KOPT-K1 (cell line): Measurements from ENCODE around the gene RAET1L.
"Not testable (repeated sequence)": the region's sequence is repeated elsewhere in the genome, so short reads cannot be mapped to it uniquely, and the experiment has no call there.

ENCODE experiments used
- H3K27ac ChIP-seq: fragments of 200-600 bp; sonication (generic); 2 replicates; pipeline ENCODE4 v1.5.1; 2016; ENCODE audit warnings: antibody characterized with exemption, mild to moderate bottlenecking, low read depth, low read length; ENCODE audit not compliant: poor library complexity, severe bottlenecking
- H3K36me3 ChIP-seq: fragments of 200-600 bp; sonication (generic); 2 replicates; pipeline ENCODE4 v1.5.1; 2017; ENCODE audit warnings: antibody characterized with exemption, mild to moderate bottlenecking, low read length, moderate library complexity; ENCODE audit not compliant: insufficient read depth
- H3K9me3 ChIP-seq: fragments of 200-600 bp; sonication (generic); 2 replicates; pipeline ENCODE4 v1.5.1; 2017; ENCODE audit warnings: antibody characterized with exemption, low read length, mild to moderate bottlenecking; ENCODE audit not compliant: insufficient read depth, poor library complexity, severe bottlenecking

The RAET1L gene, protein sequence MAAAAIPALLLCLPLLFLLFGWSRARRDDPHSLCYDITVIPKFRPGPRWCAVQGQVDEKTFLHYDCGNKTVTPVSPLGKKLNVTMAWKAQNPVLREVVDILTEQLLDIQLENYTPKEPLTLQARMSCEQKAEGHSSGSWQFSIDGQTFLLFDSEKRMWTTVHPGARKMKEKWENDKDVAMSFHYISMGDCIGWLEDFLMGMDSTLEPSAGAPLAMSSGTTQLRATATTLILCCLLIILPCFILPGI

GRCh38 chr6:150025201-150025917 is at the start of gene RAET1L:
Gene RAET1L, minus strand, starts transcription at chr6:150025532. Its CDS starts 61 bp downstream, at chr6:150025471.
- no peak within 1 kb of the TSS for H3K27ac ChIP-seq
- no peaks in the 10 kb centered on the region for H3K9me3 ChIP-seq
- H3K36me3 ChIP-seq, result no peaks in the 10 kb centered on the region

DNA sequence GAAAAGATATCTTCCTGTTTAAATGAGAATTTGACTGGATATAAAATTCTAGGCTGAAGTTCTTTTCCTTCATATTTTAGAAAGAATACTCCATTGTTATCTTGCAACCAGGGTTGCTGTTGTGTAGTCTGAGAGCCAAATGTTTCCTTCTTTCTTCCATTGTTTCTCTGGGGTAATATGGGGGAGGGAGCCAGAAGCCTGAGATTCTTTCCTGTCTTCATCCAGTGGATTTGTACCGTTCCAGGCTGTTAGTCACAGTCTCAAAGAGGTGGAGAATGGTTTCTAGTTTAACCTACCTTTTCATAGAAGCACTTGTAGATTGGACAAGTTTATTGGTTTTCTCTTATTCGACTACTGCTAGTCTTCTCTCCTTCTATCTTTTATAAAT is 49.7 kb upstream of the RAET1L start:
- H3K27ac ChIP-seq, result no peak overlapping the region
- no peaks in the 10 kb centered on the region for H3K36me3 ChIP-seq
- H3K9me3 ChIP-seq, result no peaks in the 10 kb centered on the region

GRCh38 chr6:150074396-150075033 is 49.2 kb upstream of the RAET1L start:
- not testable (repeated sequence) for H3K36me3 ChIP-seq, H3K9me3 ChIP-seq, H3K27ac ChIP-seq

DNA sequence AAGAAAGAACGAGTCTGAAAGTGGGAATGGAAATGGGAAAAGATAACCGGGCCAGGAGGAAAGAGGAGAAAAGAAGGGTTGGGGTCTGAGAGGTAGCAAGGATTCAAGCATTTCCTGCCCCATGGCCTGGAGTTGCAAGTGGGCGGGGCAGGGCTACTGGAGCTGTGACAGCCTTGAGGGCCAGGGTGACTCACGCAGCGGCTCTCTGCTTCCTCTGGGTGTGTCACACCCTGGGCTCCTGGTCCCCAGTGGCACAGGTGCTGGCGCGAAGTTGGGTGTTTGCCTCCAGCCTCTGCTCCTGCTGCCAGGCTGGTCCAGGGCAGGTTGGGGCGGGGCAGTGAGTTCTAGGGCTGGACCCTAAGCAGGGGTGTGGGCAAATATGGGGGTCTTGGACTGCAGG is 46.9 kb upstream of the RAET1L start:
- Histone ChIP-seq H3K36me3 (no peaks in the 10 kb centered on the region), H3K9me3 (no peaks in the 10 kb centered on the region), H3K27ac (no peak overlapping the region)

DNA sequence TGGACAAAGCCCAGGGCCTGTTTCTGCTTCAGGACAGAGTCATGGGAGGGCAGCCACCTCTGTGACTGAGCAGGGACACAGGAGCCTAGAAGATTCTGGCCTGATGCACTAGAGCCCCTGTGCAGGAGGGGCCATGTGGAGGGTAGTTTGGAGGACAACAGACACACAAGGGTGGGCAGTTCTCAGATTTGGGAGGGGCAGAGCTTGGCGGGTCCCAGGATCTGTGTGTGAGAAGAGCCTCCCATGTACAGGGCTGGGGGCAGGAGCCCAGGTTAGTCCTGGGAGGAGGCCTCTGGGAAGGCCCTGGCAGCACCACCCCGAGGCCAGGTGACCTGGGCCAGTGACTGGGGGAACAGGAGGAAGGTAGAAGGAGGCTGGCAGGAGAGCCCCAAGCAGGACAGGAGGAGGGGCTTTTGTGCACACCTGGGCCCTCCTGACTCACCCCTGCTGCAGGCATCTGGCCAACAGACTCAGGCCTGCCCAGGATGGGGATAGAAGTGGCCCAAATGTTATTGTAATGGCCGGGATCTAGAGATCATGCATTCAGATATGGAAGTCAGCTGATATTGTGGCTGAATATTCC is 45.0 kb upstream of the RAET1L start:
- Histone ChIP-seq H3K27ac (no peak overlapping the region), H3K36me3 (no peaks in the 10 kb centered on the region), H3K9me3 (no peaks in the 10 kb centered on the region)

GRCh38 chr6:150069706-150070105 is 44.4 kb upstream of the RAET1L start:
- Histone ChIP-seq H3K9me3 (no peaks in the 10 kb centered on the region), H3K36me3 (no peaks in the 10 kb centered on the region), H3K27ac (no peak overlapping the region)

GRCh38 chr6:150068720-150069648 is 43.7 kb upstream of the RAET1L start, which contains the start of gene ULBP3:
Gene ULBP3, minus strand, starts transcription at chr6:150069121. Its CDS starts 55 bp downstream, at chr6:150069066.
- Histone ChIP-seq H3K9me3 (no peaks in the 10 kb centered on the region), H3K36me3 (no peaks in the 10 kb centered on the region), H3K27ac (no peak within 1 kb of the TSS)

GRCh38 chr6:150068151-150068550 is 42.8 kb upstream of the RAET1L start:
- no peaks in the 10 kb centered on the region for H3K36me3 ChIP-seq
- no peaks in the 10 kb centered on the region for H3K9me3 ChIP-seq
- no peak overlapping the region for H3K27ac ChIP-seq

DNA sequence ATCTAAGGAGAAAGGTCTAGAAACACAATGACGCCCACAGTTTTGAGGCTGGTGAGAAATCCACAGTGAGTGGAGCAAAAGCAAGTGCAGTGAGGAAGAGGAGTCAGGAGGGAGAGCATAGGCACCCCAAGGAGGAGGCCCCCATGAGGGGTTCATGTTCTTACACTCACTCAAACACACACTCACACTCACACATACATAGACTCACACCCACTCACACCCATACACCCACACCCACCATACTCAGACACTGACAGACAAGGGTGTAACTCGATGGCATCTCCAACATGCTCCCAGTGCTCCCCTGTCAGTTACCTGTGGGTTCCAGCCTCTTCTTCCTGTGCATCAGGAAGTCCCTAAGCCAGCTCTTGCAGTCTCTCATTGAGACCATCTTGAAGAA is 39.8 kb upstream of the RAET1L start:
- no peaks in the 10 kb centered on the region for H3K9me3 ChIP-seq
- no peak overlapping the region for H3K27ac ChIP-seq
- no peaks in the 10 kb centered on the region for H3K36me3 ChIP-seq

DNA sequence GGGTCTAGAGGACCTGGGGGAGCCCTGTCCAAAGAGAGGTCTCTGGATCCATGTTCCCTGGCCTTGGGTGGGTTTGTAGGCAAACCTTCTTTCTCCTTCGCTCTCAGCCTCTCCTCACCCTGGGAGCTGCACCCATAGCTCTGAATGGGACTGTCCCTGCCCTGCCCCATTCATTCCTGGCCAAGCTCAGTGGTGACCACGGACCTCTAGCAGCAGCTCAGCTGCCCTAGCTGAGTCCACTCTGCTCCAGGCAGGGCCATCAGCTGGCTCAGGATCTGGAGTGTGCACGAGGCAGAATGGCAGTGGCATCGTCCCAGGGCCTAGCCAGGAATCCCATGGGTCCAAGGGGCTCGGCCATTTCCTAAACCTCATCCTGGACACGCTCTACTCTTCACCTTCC is 38.3 kb upstream of the RAET1L start:
- Histone ChIP-seq H3K27ac (no peak overlapping the region), H3K9me3 (no peaks in the 10 kb centered on the region), H3K36me3 (no peaks in the 10 kb centered on the region)

- not testable (repeated sequence) for H3K36me3 ChIP-seq, H3K27ac ChIP-seq, H3K9me3 ChIP-seq
These were observed 34.6 kb upstream of the RAET1L start for GRCh38 chr6:150059973-150060372.

- H3K9me3 ChIP-seq, result no peaks in the 10 kb centered on the region
- H3K36me3 ChIP-seq, result no peaks in the 10 kb centered on the region
- no peak overlapping the region for H3K27ac ChIP-seq
These were observed 33.7 kb upstream of the RAET1L start for GRCh38 chr6:150058986-150059385.

GRCh38 chr6:150058231-150058792 is 33.0 kb upstream of the RAET1L start:
- no peaks in the 10 kb centered on the region for H3K36me3 ChIP-seq
- H3K27ac ChIP-seq, result no peak overlapping the region

DNA sequence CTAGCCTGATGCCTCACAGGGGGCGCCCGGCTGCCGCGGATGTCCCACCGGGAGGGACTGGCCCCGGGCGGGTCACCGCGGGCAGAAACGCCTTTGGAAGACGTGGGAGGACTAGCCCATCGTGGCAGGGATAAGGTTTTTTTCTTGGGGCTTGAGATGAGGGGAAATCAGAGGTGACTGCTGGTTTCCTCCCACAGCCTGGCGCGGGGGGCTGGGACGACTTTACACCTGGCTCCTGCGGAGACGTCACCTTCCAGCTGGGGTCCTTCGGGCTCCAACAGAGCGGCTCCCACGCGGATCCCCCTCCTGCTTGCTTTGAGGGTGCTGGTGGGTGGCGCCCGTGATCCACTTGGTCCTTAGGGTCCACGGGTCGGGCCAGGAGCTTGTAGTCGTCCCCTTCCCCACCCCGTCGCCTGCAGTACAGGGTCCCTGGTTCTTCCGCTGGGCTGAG is 32.2 kb upstream of the RAET1L start:
- no peaks in the 10 kb centered on the region for H3K36me3 ChIP-seq
- no peaks in the 10 kb centered on the region for H3K9me3 ChIP-seq
- H3K27ac ChIP-seq, result no peak overlapping the region

More at GRCh38 chr6:150058231-150058792, 33.0 kb upstream of the RAET1L start:
- no peaks in the 10 kb centered on the region for H3K9me3 ChIP-seq
